Measurements from ENCODE around the gene OR2A1.
"Not testable (repeated sequence)": the region's sequence is repeated elsewhere in the genome, so short reads cannot be mapped to it uniquely, and the experiment has no call there.

The OR2A1 gene

GRCh38 chr7:144330044-144330443, 17.8 kb downstream of the OR2A1 start:
- DNase-seq, result not testable (repeated sequence)

GRCh38 chr7:144331221-144331995, 19.2 kb downstream of the OR2A1 start:
- not testable (repeated sequence) for DNase-seq

GRCh38 chr7:144331996-144332288, 19.7 kb downstream of the OR2A1 start:
- DNase-seq, result not testable (repeated sequence)

- DNase-seq, result not testable (repeated sequence)
Measured at GRCh38 chr7:144348625-144349024, 36.4 kb downstream of the OR2A1 start.

GRCh38 chr7:144351667-144352066, 39.4 kb downstream of the OR2A1 start:
- not testable (repeated sequence) for DNase-seq

- DNase-seq, result not testable (repeated sequence)
Measured at GRCh38 chr7:144355176-144355822, 43.1 kb downstream of the OR2A1 start, which contains the start of gene ARHGEF5. ARHGEF5 (plus strand) TSS chr7:144355402; CDS start chr7:144362670, 7,268 bp downstream.

- not testable (repeated sequence) for DNase-seq
Measured at GRCh38 chr7:144356185-144356584, 44.0 kb downstream of the OR2A1 start.

GRCh38 chr7:144356860-144357259, 44.6 kb downstream of the OR2A1 start:
- DNase-seq, result not testable (repeated sequence)

- not testable (repeated sequence) for DNase-seq
Measured at GRCh38 chr7:144362061-144362460, 49.8 kb downstream of the OR2A1 start.

GRCh38 chr7:144365523-144365922, 53.3 kb downstream of the OR2A1 start:
- DNase-seq, result not testable (repeated sequence)

- not testable (repeated sequence) for DNase-seq
Measured at GRCh38 chr7:144367250-144367649, 55.0 kb downstream of the OR2A1 start.

GRCh38 chr7:144369221-144369620, 57.0 kb downstream of the OR2A1 start:
- DNase-seq, result not testable (repeated sequence)

All from stimulated activated CD4-positive, alpha-beta T cell treated with anti-CD3 and anti-CD28 coated beads, Interleukin-2, amount 100 ng/mL, for 48 hours (primary cell).